SHP77 treated with DMSO at 0.1 percent for 48 hours (cell line): ENCODE data around the gene SLC36A4.
"Not testable (repeated sequence)": the region's sequence is repeated elsewhere in the genome, so short reads cannot be mapped to it uniquely, and the experiment has no call there.

Experiments used
- DNase-seq: peaks from one replicate; lab custom pipeline; 2025; lab: John Stamatoyannopoulos, UW

SLC36A4 gene

DNA sequence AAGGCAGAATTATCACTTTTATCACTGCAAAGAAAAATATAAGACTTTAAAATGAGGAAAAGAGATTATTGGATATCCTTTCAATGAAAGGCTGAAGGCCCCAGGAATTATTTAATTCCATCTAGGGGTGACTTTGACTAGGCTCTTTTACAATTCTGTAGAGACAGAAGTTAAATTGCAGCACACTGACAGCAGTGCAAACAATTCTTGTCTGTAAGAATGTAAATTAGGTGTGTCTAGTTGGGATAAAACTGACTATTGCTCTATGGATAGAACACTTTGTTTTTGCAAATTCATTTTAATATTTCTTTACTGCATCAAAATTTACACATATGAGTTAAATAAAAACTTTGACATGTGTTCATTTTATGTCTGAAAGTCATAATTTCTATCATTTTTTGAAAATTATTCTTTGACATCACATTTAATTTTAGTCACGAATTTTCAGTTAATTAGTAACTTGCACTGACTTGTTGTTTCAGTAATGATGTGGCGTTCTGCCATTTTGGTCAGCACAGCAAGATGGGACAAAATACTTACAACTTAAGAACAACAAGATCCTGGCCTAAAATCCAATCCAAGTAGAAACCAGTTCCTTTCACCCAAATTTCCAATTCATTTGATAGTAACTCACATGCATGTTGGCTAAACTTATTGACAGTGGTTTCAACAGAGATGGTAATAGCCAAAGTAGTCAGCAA is 75.1 kb downstream of the SLC36A4 start:
- no peak for DNase-seq

DNA sequence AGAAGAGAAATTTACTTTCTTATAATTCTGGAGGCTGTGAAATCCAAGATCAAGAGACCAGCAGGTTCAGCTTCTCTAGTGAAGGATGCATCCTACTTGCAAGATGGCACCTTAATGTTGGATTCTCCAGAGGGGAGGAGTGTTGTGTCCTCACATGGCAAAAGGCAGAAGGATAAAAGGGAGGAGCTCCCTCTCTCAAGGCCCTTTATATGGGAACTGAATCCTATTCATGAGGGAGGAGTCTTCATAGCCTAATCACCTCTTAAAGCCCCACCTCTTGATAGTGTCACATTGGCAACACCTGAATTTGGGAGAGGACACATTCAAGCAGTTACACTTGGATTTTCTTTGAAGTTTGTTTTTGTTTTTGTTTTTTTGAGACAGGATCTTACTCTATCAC is 79.5 kb downstream of the SLC36A4 start:
- DNase-seq: no peak

DNA sequence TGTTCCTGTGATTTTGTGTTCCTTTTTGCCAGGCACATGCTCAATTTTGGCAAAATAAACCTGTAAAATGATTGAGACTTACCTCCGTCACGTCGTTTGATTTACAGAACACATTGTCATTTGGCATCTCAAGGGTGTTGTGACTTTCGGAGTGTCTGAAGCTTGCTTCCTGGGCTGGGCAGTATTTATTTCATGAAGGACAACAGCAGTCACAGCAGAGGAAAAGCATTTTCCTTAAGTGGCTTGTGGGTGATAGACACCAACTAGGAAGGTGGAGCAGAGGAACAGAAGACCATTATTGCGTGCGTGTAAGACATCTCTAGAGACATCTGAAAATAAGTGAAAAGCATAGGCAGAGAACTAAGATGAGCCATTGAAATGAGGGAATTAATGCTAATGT is 80.2 kb downstream of the SLC36A4 start:
- no peak for DNase-seq

DNA sequence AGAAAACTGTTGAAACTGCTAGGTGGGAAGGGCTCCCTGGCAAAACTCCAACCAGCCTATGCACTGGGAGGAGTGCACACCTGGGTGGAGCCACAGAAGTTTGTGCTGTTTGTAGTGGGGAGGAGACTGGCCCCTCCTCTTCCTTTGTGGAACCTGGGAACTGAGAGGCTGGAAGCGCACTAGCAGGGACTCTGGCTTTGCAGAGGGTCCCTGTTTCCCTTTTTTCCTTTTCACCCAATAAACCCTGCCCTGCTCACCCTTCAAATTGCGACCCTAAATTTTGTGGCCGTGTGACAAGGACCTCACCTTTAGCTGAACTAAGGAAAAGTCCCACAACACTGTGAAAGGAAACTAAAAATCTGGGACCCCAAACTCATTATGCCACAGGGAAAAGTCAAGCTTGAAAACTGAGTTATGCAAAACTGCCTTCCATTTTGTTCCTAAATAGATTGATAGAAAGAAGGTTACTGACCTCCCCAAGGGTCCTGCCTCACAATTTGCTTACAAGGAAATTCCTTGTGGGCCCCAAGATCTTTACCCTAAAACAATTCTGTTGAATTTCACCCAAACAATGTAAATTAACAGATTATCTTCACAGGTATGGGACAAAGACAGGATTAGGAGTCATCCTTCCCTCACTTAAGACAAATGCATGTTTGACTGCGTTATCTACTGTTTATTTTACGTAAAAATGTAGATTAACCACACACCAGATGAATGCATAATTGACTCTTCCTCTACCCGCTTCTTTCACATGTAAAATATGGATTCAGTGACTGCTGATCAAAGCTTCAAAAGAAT is 81.0 kb downstream of the SLC36A4 start:
- DNase-seq: no peak

DNA sequence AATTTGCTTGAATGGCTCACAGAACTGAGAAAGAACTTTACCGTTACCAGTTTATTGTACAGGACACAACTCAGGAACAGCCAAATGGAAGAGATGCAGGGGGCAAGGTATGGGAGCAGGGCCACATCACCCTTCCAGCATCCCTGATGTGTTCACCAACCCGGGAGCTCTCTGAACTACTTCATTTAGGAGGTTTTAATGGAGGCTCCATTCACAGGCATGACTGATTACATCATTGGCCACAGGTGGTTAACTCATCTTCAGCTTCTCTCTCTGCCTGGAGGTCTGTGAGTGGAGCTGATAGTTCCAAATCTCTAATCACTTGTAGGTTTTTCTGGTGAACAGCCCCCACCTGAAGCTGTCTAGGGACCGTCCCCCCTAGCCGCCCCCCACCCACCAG is 83.5 kb downstream of the SLC36A4 start:
- DNase-seq: no peak

DNA sequence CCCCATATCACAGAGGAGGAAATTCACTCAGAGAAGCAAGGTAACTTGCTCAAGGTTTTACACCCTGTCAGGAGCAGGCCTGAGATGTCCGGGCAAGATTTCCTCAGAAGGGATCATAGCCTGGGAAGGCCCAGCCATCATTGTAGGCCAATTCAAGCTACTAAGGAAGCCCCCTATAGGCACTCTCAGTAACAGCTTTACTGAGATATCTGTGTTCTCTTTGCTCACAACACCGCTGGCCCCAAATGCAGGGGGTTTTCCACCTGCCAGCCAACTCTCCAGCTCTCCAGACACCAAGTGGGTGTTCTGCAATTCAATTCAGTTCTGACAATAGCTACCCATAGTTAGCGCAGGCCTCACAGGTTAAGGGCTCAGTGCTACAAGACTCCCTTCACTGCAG is 84.0 kb downstream of the SLC36A4 start:
- DNase-seq: no peak

DNA sequence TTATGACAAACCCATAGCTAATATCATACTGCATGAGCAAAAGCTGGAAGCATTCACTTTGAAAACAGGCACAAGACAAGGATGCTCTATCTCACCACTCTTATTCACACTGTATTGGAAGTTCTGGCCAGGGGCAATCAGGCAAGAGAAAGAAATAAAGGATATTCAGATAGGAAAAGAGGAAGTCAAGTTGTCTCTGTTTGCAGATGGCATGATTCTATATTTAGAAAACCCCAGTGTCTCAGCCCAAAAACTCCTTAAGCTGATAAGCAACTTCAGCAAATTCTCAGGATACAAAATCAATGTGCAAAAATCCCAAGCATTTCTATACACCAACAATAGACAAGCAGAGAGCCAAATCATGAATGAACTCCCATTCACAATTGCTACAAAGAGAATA is 86.6 kb downstream of the SLC36A4 start:
- not testable (repeated sequence) for DNase-seq

DNA sequence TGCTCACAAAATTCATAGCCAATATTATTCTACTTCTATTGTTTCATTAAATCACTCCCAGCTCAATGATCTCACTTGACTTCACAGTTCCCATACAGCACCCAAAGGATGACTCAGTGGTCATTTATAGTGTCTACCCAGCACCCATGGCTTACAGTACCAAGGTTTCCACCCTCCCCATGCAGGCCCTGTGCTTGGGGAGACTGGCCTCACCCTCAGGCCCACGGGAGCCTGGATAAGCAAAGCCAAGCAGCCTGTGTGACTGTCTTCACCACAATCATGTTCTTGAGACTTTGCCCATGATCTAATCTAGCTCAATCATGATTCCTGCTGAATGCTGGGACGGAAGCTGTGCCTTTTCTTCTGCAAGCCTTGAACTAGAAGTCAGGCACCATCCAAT is 97.6 kb downstream of the SLC36A4 start:
- no peak for DNase-seq

DNA sequence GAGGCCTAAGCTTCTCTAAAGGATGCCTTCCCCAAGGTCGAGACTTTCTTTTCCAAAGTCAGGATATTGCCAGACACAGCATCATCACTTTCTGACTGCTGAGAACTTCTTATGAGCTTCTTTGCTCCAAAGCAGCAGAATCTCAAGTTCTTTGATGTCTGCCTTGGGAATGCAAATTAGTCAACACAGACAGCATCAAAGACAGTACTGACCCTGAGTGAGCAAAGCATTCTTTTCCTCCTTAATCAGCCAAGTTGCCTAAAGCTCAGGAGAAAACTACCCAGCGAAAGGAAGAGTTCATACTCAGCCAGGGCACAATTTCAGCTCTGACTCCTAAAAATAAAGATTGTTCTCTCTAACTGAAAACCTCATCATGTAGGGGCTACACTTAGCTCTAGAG is 98.0 kb downstream of the SLC36A4 start:
- DNase-seq: no peak
